HCT116 (cell line): ENCODE measurements around the gene GRIK1. TPM values are rescaled to one million over a fixed set of nuclear protein-coding genes. Genes with fewer than 3 reads are reported as not detected.

ENCODE experiments used
- ATAC-seq: fragments of 200-7000 bp; cut with Tn5 transposase; 2 replicates; pipeline ENCODE4 v1.9.1; 2020; ENCODE audit warnings: mild to moderate bottlenecking, moderate library complexity
- BruUV-seq: library from RNA; stranded (reverse); fragments of 400-500 nt; replicated peaks from 2 replicates; lab custom pipeline; 2021; lab: Mats Ljungman, UMichigan
- CTCF ChIA-PET: fragments of 300-600 bp; sonication (Branson Sonifier 250); formaldehyde crosslinking; loops from one replicate; lab custom pipeline; 2021; ENCODE audit warnings: antibody characterized with exemption; lab: Charles Lee
- POLR2A ChIA-PET: fragments of 300-600, 350-600 bp; sonication (Branson Sonifier 250); formaldehyde crosslinking; loops from one replicate; lab custom pipeline; 2021; ENCODE audit warnings: antibody characterized with exemption; lab: Charles Lee
- RAD21 ChIA-PET, 2 experiments: fragments of 300-600 bp; sonication (Branson Sonifier 250); formaldehyde crosslinking; loops; one replicate each; lab custom pipeline; 2023; ENCODE audit warnings: low total read pairs in 2 of 2; ENCODE audit not compliant: uncharacterized antibody in 2 of 2, unreplicated experiment in 2 of 2, low non-redundant PET in 1 of 2; lab: Charles Lee
- DNase-seq: peaks from one replicate; pipeline ENCODE4 v3.0.0-alpha.2; 2010; ENCODE audit warnings: low read depth, low spot score
- H2AFZ ChIP-seq: fragments of 200-600 bp; shearing (Covaris generic), sonication (generic); 2 replicates; pipeline ENCODE4 v1.6.1; 2017; ENCODE audit warnings: low read depth, mixed run types, mixed read lengths, antibody characterized with exemption, low read length; ENCODE audit not compliant: poor library complexity, severe bottlenecking
- H3K27ac ChIP-seq: 2 replicates; pipeline ENCODE4 v1.5.1; 2012; ENCODE audit warnings: low read depth, low read length
- H3K27me3 ChIP-seq: fragments of 200-600 bp; sonication (generic); 2 replicates; pipeline ENCODE4 v1.6.1; 2016; ENCODE audit warnings: mixed run types, low read length, mixed read lengths; ENCODE audit not compliant: insufficient read depth
- H3K36me3 ChIP-seq, 2 experiments: fragments of 200-500 bp in 1 of 2; fragments of 200-600 bp in 1 of 2; sonication (Bioruptor generic) in 1 of 2; sonication (generic) in 1 of 2; 2 replicates each; pipeline versions ENCODE4 v1.5.1 to v1.6.1; 2014 to 2016; ENCODE audit warnings: low read length in 2 of 2, inconsistent platforms in 1 of 2, mixed read lengths in 1 of 2, mixed run types in 1 of 2; ENCODE audit not compliant: insufficient read depth in 2 of 2, control insufficient read depth in 1 of 2
- H3K4me1 ChIP-seq, 2 experiments: fragments of 200-600 bp in 1 of 2; sonication (generic) in 1 of 2; 2 replicates each; pipeline versions ENCODE4 v1.5.1 to v1.6.1; 2012 to 2017; ENCODE audit warnings: low read length in 2 of 2, inconsistent platforms in 1 of 2, mild to moderate bottlenecking in 1 of 2, mixed read lengths in 1 of 2, mixed run types in 1 of 2, moderate library complexity in 1 of 2; ENCODE audit not compliant: insufficient read depth in 2 of 2, control insufficient read depth in 1 of 2
- H3K4me2 ChIP-seq: fragments of 200-600 bp; sonication (generic); 2 replicates; pipeline ENCODE4 v1.6.1; 2017; ENCODE audit warnings: mixed run types, low read length, mixed read lengths
- H3K4me3 ChIP-seq, 2 experiments: fragments of 200-600 bp in 1 of 2; sonication (generic) in 1 of 2; replicated peaks in 1 of 2; 2 replicates each; pipeline ENCODE4 v1.5.1; 2011 to 2016; ENCODE audit warnings: low read length in 2 of 2, control low read depth in 1 of 2, low read depth in 1 of 2, mild to moderate bottlenecking in 1 of 2, mixed read lengths in 1 of 2, mixed run types in 1 of 2
- H3K79me2 ChIP-seq: fragments of 200-600 bp; sonication (generic); 2 replicates; pipeline ENCODE4 v1.6.1; 2017; ENCODE audit warnings: mild to moderate bottlenecking, mixed run types, low read length, moderate library complexity, mixed read lengths; ENCODE audit not compliant: insufficient read depth
- H3K9ac ChIP-seq: fragments of 200-600 bp; sonication (generic); 2 replicates; pipeline ENCODE4 v1.6.1; 2016; ENCODE audit warnings: low read length, mixed read lengths
- H3K9me2 ChIP-seq: fragments of 200-600 bp; sonication (generic), shearing (Covaris generic); 2 replicates; pipeline ENCODE4 v1.6.1; 2017; ENCODE audit warnings: mixed run types, mild to moderate bottlenecking, moderate library complexity; ENCODE audit not compliant: insufficient read depth
- H3K9me3 ChIP-seq, 2 experiments: fragments of 200-500 bp in 1 of 2; fragments of 200-600 bp in 1 of 2; sonication (Bioruptor generic) in 1 of 2; sonication (generic) in 1 of 2; 2 replicates each; pipeline ENCODE4 v1.6.1; 2014 to 2017; ENCODE audit warnings: low read length in 2 of 2, mixed read lengths in 2 of 2, inconsistent platforms in 1 of 2, low read depth in 1 of 2, mild to moderate bottlenecking in 1 of 2, mixed run types in 1 of 2, moderate library complexity in 1 of 2; ENCODE audit not compliant: control insufficient read depth in 1 of 2, insufficient read depth in 1 of 2
- H4K20me1 ChIP-seq: fragments of 200-600 bp; sonication (generic), shearing (Covaris generic); 2 replicates; pipeline ENCODE4 v1.6.1; 2017; ENCODE audit warnings: mixed run types, mild to moderate bottlenecking, moderate library complexity; ENCODE audit not compliant: insufficient read depth
- ATF3 ChIP-seq: IDR thresholded peaks from 2 replicates; pipeline ENCODE4 v1.6.1; 2012
- CBX3 ChIP-seq: IDR thresholded peaks from 2 replicates; pipeline ENCODE4 v1.6.1; 2012; ENCODE audit warnings: low read depth
- CEBPB ChIP-seq: IDR thresholded peaks from 2 replicates; pipeline ENCODE4 v1.6.1; 2012; ENCODE audit warnings: low read depth
- EZH2phosphoT487 ChIP-seq: fragments of 200-600 bp; IDR thresholded peaks from 2 replicates; pipeline ENCODE4 v1.6.1; 2018; ENCODE audit warnings: antibody characterized with exemption, borderline replicate concordance
- FOSL1 ChIP-seq: IDR thresholded peaks from 2 replicates; pipeline ENCODE4 v1.6.1; 2012; ENCODE audit warnings: low read depth
- JUND ChIP-seq: IDR thresholded peaks from 2 replicates; pipeline ENCODE4 v1.6.1; 2012
- POLR2A ChIP-seq: IDR thresholded peaks from 2 replicates; pipeline ENCODE4 v1.7.0; 2011; ENCODE audit warnings: borderline replicate concordance; ENCODE audit not compliant: insufficient read depth, insufficient read length; ENCODE audit errors: extremely low read depth
- POLR2AphosphoS5 ChIP-seq: IDR thresholded peaks from 2 replicates; pipeline ENCODE4 v1.6.1; 2011; ENCODE audit warnings: mild to moderate bottlenecking, low read depth, low read length, moderate library complexity
- RAD21 ChIP-seq: IDR thresholded peaks from 2 replicates; pipeline ENCODE4 v1.6.1; 2012; ENCODE audit warnings: low read depth, mild to moderate bottlenecking
- REST ChIP-seq: IDR thresholded peaks from 2 replicates; pipeline ENCODE4 v1.6.1; 2012; ENCODE audit warnings: low read depth
- SIN3A ChIP-seq: IDR thresholded peaks from 2 replicates; pipeline ENCODE4 v1.6.1; 2012; ENCODE audit warnings: low read depth
- SP1 ChIP-seq: IDR thresholded peaks from 2 replicates; pipeline ENCODE4 v1.6.1; 2012; ENCODE audit warnings: low read depth
- SRF ChIP-seq: IDR thresholded peaks from 2 replicates; pipeline ENCODE4 v1.6.1; 2012; ENCODE audit warnings: low read depth
- TCF7L2 ChIP-seq: IDR thresholded peaks from 2 replicates; pipeline ENCODE4 v1.7.0; 2011; ENCODE audit warnings: borderline replicate concordance, inconsistent platforms; ENCODE audit not compliant: insufficient read depth, insufficient read length; ENCODE audit errors: extremely low read depth
- YY1 ChIP-seq: IDR thresholded peaks from 2 replicates; pipeline ENCODE4 v1.6.1; 2011; ENCODE audit warnings: low read length, low read depth, moderate library complexity, mild to moderate bottlenecking; ENCODE audit not compliant: insufficient replicate concordance; ENCODE audit errors: extremely low read depth
- intact Hi-C: fragments of 100-400 bp; cut with micrococcal nuclease; formaldehyde crosslinking; loops from 2 replicates; pipeline ENCODE4 v1.10.0; 2022
- total RNA-seq: library from RNA; stranded (reverse); gene quantifications from one replicate; pipeline ENCODE4 v1.2.1, GENCODE V29; 2021; ENCODE audit not compliant: unreplicated experiment
- TF ChIP-seq, protein P1 (sequence below): IDR thresholded peaks from 2 replicates; pipeline ENCODE4 v1.6.1; 2011; ENCODE audit warnings: mild to moderate bottlenecking, low read length, moderate library complexity; ENCODE audit not compliant: insufficient replicate concordance; ENCODE audit errors: extremely low read depth
- TF ChIP-seq, protein P2 (sequence below): IDR thresholded peaks from 2 replicates; pipeline ENCODE4 v1.6.1; 2012
- TF ChIP-seq, protein P3 (sequence below), 3 experiments: fragments of 200-600 bp in 1 of 3; sonication (generic) in 1 of 3; IDR thresholded peaks in 2 of 3; conservative IDR thresholded peaks in 1 of 3; 2 replicates each; pipeline ENCODE4 v1.5.1; 2012 to 2017; ENCODE audit warnings: low read depth in 2 of 3, low read length in 2 of 3, antibody characterized with exemption in 1 of 3, borderline replicate concordance in 1 of 3, control low read depth in 1 of 3, mild to moderate bottlenecking in 1 of 3, mixed read lengths in 1 of 3, mixed run types in 1 of 3, moderate library complexity in 1 of 3; ENCODE audit not compliant: insufficient read depth in 1 of 3

GRIK1 gene
- total RNA-seq, 1 experiment from 2014 or later, result not detected

DNA sequence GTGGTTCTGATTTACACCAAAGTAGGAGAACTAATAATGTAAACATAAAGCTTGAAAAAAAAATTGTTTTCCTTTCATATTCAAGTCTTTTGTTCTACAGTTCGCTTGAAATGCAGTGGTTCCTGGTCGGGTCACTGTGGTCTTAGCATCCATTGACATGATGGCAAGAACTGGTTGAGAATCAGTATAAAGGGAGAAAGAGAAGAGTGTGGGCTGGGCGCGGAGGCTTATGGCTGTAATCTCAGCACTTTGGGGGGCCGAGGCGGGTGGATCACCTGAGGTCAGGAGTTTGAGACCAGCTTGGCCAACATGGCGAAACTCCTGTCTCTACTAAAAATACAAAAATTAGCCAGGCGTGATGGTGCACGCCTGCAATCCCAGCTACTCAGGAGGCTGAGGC is 390.2 kb downstream of the GRIK1 start:
- CTCF ChIA-PET, result no interaction called here
- no peaks in the 10 kb centered on the region for H3K9me2 ChIP-seq
- RAD21 ChIA-PET, result no interaction called here
- no peak overlapping the region for H3K4me2 ChIP-seq
- no peaks in the 10 kb centered on the region for H3K27me3 ChIP-seq
- H2AFZ ChIP-seq, result no peak overlapping the region
- no peaks in the 10 kb centered on the region for H3K9me3 ChIP-seq
- BruUV-seq, result no TSS peak
- TF ChIP-seq EZH2phosphoT487 (no peak), ATF3 (no peak), SIN3A (no peak), TCF7L2 (no peak), SRF (no peak), POLR2A (no peak), POLR2AphosphoS5 (no peak), SP1 (no peak), CEBPB (no peak), YY1 (no peak), CBX3 (no peak), REST (no peak), RAD21 (no peak), FOSL1 (no peak), JUND (no peak)
- TF ChIP-seq, protein P1, sequence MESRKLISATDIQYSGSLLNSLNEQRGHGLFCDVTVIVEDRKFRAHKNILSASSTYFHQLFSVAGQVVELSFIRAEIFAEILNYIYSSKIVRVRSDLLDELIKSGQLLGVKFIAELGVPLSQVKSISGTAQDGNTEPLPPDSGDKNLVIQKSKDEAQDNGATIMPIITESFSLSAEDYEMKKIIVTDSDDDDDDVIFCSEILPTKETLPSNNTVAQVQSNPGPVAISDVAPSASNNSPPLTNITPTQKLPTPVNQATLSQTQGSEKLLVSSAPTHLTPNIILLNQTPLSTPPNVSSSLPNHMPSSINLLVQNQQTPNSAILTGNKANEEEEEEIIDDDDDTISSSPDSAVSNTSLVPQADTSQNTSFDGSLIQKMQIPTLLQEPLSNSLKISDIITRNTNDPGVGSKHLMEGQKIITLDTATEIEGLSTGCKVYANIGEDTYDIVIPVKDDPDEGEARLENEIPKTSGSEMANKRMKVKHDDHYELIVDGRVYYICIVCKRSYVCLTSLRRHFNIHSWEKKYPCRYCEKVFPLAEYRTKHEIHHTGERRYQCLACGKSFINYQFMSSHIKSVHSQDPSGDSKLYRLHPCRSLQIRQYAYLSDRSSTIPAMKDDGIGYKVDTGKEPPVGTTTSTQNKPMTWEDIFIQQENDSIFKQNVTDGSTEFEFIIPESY, result no peak
- TF ChIP-seq, protein P2, sequence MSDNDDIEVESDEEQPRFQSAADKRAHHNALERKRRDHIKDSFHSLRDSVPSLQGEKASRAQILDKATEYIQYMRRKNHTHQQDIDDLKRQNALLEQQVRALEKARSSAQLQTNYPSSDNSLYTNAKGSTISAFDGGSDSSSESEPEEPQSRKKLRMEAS, result no peak
- TF ChIP-seq, protein P3, sequence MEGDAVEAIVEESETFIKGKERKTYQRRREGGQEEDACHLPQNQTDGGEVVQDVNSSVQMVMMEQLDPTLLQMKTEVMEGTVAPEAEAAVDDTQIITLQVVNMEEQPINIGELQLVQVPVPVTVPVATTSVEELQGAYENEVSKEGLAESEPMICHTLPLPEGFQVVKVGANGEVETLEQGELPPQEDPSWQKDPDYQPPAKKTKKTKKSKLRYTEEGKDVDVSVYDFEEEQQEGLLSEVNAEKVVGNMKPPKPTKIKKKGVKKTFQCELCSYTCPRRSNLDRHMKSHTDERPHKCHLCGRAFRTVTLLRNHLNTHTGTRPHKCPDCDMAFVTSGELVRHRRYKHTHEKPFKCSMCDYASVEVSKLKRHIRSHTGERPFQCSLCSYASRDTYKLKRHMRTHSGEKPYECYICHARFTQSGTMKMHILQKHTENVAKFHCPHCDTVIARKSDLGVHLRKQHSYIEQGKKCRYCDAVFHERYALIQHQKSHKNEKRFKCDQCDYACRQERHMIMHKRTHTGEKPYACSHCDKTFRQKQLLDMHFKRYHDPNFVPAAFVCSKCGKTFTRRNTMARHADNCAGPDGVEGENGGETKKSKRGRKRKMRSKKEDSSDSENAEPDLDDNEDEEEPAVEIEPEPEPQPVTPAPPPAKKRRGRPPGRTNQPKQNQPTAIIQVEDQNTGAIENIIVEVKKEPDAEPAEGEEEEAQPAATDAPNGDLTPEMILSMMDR (IDR thresholded peaks at IDR 0.05 in 2 of 3, conservative IDR thresholded peaks at IDR 0.05 in 1 of 3; ENCODE audit: borderline replicate concordance in 1 of 3, insufficient read depth in 1 of 3, low read depth in 2 of 3, low read length in 2 of 3), result no peak
- TF ChIP-seq, all 23 proteins: peak for 0
- Histone ChIP-seq H3K27ac (no peak overlapping the region), H3K4me1 (no peaks in the 10 kb centered on the region), H3K4me3 (no peak overlapping the region), H4K20me1 (no peaks in the 10 kb centered on the region), H3K36me3 (no peaks in the 10 kb centered on the region), H3K79me2 (no peaks in the 10 kb centered on the region), H3K9ac (no peak overlapping the region)
- POLR2A ChIA-PET, result no interaction called here
- intact Hi-C loops, result no loop called here
- DNase-seq, result no peak
- no peak for ATAC-seq
